ENCODE results near the gene PCSK6. TPM values are rescaled to one million over a fixed set of nuclear protein-coding genes. Genes with fewer than 3 reads are reported as not detected.

Gene PCSK6
- total RNA-seq, 1 donor from 2014 or later, result 16.6 TPM

- no peaks in the 10 kb centered on the region for H3K27me3 ChIP-seq
- no peaks in the 10 kb centered on the region for H3K9me3 ChIP-seq
- no peaks in the 10 kb centered on the region for H3K36me3 ChIP-seq
- H3K4me1 ChIP-seq, result no peaks in the 10 kb centered on the region
- intact Hi-C loops (cut with DNase I), result no loop called here
- ATAC-seq (no peak), DNase-seq (no peak)
- H3K27ac ChIP-seq, result no peak overlapping the region
- no peak overlapping the region for H3K4me3 ChIP-seq
- TF ChIP-seq CTCF (IDR thresholded peaks at IDR 0.05), result no peak
Observed at GRCh38 chr15:101476756-101477155, 12.8 kb downstream of the PCSK6 start.

- no peak for TF ChIP-seq CTCF (IDR thresholded peaks at IDR 0.05)
- Histone ChIP-seq H3K9me3 (no peaks in the 10 kb centered on the region), H3K36me3 (no peaks in the 10 kb centered on the region), H3K4me3 (no peak overlapping the region), H3K27me3 (no peaks in the 10 kb centered on the region), H3K27ac (no peak overlapping the region), H3K4me1 (no peaks in the 10 kb centered on the region)
- DNase-seq (no peak), ATAC-seq (no peak)
- intact Hi-C loops (cut with DNase I), result no loop called here
Observed at GRCh38 chr15:101474983-101475382, 14.5 kb downstream of the PCSK6 start.

- Histone ChIP-seq H3K36me3 (no peaks in the 10 kb centered on the region), H3K4me3 (no peak overlapping the region), H3K27me3 (no peaks in the 10 kb centered on the region), H3K27ac (no peak overlapping the region), H3K9me3 (no peaks in the 10 kb centered on the region), H3K4me1 (no peaks in the 10 kb centered on the region)
- TF ChIP-seq CTCF (IDR thresholded peaks at IDR 0.05), result no peak
- intact Hi-C loops (cut with DNase I), result no loop called here
- no peak for DNase-seq
- ATAC-seq, result no peak
Observed at GRCh38 chr15:101474233-101474632, 15.3 kb downstream of the PCSK6 start.

GRCh38 chr15:101472033-101472432, 17.5 kb downstream of the PCSK6 start:
- Histone ChIP-seq H3K27ac (no peak overlapping the region), H3K27me3 (no peaks in the 10 kb centered on the region), H3K4me1 (no peaks in the 10 kb centered on the region), H3K36me3 (no peaks in the 10 kb centered on the region), H3K4me3 (no peak overlapping the region), H3K9me3 (no peaks in the 10 kb centered on the region)
- DNase-seq (no peak), ATAC-seq (no peak)
- intact Hi-C loops (cut with DNase I), result no loop called here
- TF ChIP-seq CTCF (IDR thresholded peaks at IDR 0.05), result no peak

GRCh38 chr15:101470548-101471239, 18.8 kb downstream of the PCSK6 start:
- Histone ChIP-seq H3K27me3 (no peaks in the 10 kb centered on the region), H3K9me3 (no peaks in the 10 kb centered on the region), H3K4me3 (no peak overlapping the region), H3K4me1 (no peaks in the 10 kb centered on the region), H3K36me3 (no peaks in the 10 kb centered on the region), H3K27ac (no peak overlapping the region)
- intact Hi-C loops (cut with DNase I), result no loop called here
- ATAC-seq (no peak), DNase-seq (no peak)
- no peak for TF ChIP-seq CTCF (IDR thresholded peaks at IDR 0.05)
